A673 (cell line): ENCODE data around the gene SECTM1. TPM values are rescaled to one million over a fixed set of nuclear protein-coding genes. Genes with fewer than 3 reads are reported as not detected.

ENCODE experiments used
- BruUV-seq: library from RNA; stranded (reverse); fragments of 400-500 nt; replicated peaks from 2 replicates; lab custom pipeline; 2021; lab: Mats Ljungman, UMichigan
- CTCF ChIA-PET: fragments of 300-600 bp; sonication (Branson Sonifier 250); formaldehyde crosslinking; loops from one replicate; lab custom pipeline; 2022; ENCODE audit warnings: antibody characterized with exemption; lab: Charles Lee
- POLR2A ChIA-PET: fragments of 300-600 bp; sonication (Branson Sonifier 250); formaldehyde crosslinking; loops from one replicate; lab custom pipeline; 2022; ENCODE audit warnings: antibody characterized with exemption; ENCODE audit not compliant: low non-redundant PET; lab: Charles Lee
- DNase-seq: peaks from one replicate; pipeline ENCODE4 v3.0.0-alpha.2; 2015; ENCODE audit warnings: low spot score
- H3K27ac ChIP-seq: fragments of 200-600 bp; sonication (generic); 2 replicates; pipeline ENCODE4 v1.5.1; 2016; ENCODE audit warnings: mixed run types, low read depth, mild to moderate bottlenecking, mixed read lengths, antibody characterized with exemption, low read length; ENCODE audit not compliant: poor library complexity, severe bottlenecking
- H3K27me3 ChIP-seq: fragments of 200-600 bp; sonication (generic); replicated peaks from 2 replicates; pipeline ENCODE4 v1.6.1; 2017; ENCODE audit warnings: mixed run types, low read depth, mild to moderate bottlenecking, mixed read lengths, antibody characterized with exemption, low read length; ENCODE audit not compliant: insufficient read depth, poor library complexity
- H3K36me3 ChIP-seq: fragments of 200-600 bp; sonication (generic); 2 replicates; pipeline ENCODE4 v1.6.1; 2016; ENCODE audit warnings: mixed run types, mild to moderate bottlenecking, mixed read lengths, antibody characterized with exemption, low read length; ENCODE audit not compliant: insufficient read depth, poor library complexity, severe bottlenecking
- H3K4me1 ChIP-seq: fragments of 200-600 bp; sonication (generic); 2 replicates; pipeline ENCODE4 v1.6.1; 2017; ENCODE audit warnings: mixed run types, mild to moderate bottlenecking, mixed read lengths, antibody characterized with exemption, low read length; ENCODE audit not compliant: insufficient read depth, poor library complexity, severe bottlenecking
- H3K4me3 ChIP-seq: fragments of 200-600 bp; sonication (generic); 2 replicates; pipeline ENCODE4 v1.5.1; 2016; ENCODE audit warnings: low read depth, mixed run types, mild to moderate bottlenecking, mixed read lengths, low read length; ENCODE audit not compliant: poor library complexity, severe bottlenecking
- H3K9me3 ChIP-seq: fragments of 200-600 bp; sonication (generic); 2 replicates; pipeline ENCODE4 v1.6.1; 2016; ENCODE audit warnings: mixed run types, low read depth, mild to moderate bottlenecking, mixed read lengths, antibody characterized with exemption, low read length; ENCODE audit not compliant: poor library complexity, severe bottlenecking
- EZH2 ChIP-seq: fragments of 200-600 bp; sonication (generic); IDR thresholded peaks from 2 replicates; pipeline ENCODE4 v1.6.1; 2017; ENCODE audit warnings: borderline replicate concordance, low read depth, mild to moderate bottlenecking, mixed read lengths, antibody characterized with exemption, low read length; ENCODE audit not compliant: poor library complexity, severe bottlenecking
- intact Hi-C: fragments of 100-400 bp; cut with micrococcal nuclease; formaldehyde crosslinking; loops from one replicate; pipeline ENCODE4 v1.10.0; 2022; ENCODE audit not compliant: unreplicated experiment
- total RNA-seq: library from RNA; stranded (reverse); gene quantifications from 2 replicates; pipeline ENCODE4 v1.2.3, GENCODE V29; 2021
- TF ChIP-seq, protein P1 (sequence below): fragments of 300-800, 200-600 bp; sonication (generic); conservative IDR thresholded peaks from 2 replicates; pipeline ENCODE4 v1.5.1; 2017; ENCODE audit warnings: low read depth, mild to moderate bottlenecking, antibody characterized with exemption, low read length, moderate library complexity, mixed read lengths

SECTM1 gene
- total RNA-seq, 1 experiment from 2014 or later, result 1.4 TPM

- ChIA-PET CTCF (no interaction called here), POLR2A (no interaction called here)
- no TSS peak for BruUV-seq
- intact Hi-C loops, result no loop called here
- no peak overlapping the region for H3K4me3 ChIP-seq
- no peak for DNase-seq
- no peak for TF ChIP-seq EZH2
- TF ChIP-seq, protein P1, sequence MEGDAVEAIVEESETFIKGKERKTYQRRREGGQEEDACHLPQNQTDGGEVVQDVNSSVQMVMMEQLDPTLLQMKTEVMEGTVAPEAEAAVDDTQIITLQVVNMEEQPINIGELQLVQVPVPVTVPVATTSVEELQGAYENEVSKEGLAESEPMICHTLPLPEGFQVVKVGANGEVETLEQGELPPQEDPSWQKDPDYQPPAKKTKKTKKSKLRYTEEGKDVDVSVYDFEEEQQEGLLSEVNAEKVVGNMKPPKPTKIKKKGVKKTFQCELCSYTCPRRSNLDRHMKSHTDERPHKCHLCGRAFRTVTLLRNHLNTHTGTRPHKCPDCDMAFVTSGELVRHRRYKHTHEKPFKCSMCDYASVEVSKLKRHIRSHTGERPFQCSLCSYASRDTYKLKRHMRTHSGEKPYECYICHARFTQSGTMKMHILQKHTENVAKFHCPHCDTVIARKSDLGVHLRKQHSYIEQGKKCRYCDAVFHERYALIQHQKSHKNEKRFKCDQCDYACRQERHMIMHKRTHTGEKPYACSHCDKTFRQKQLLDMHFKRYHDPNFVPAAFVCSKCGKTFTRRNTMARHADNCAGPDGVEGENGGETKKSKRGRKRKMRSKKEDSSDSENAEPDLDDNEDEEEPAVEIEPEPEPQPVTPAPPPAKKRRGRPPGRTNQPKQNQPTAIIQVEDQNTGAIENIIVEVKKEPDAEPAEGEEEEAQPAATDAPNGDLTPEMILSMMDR, result no peak
- H3K9me3 ChIP-seq, result no peaks in the 10 kb centered on the region
- peaks cover 3% of the 10 kb centered on the region for H3K27me3 ChIP-seq
- H3K27ac ChIP-seq, result no peak overlapping the region
- H3K4me1 ChIP-seq, result peaks cover 15% of the 10 kb centered on the region
- H3K36me3 ChIP-seq, result no peaks in the 10 kb centered on the region
Measured at GRCh38 chr17:82376042-82376730, 42.6 kb upstream of the SECTM1 start.

DNA sequence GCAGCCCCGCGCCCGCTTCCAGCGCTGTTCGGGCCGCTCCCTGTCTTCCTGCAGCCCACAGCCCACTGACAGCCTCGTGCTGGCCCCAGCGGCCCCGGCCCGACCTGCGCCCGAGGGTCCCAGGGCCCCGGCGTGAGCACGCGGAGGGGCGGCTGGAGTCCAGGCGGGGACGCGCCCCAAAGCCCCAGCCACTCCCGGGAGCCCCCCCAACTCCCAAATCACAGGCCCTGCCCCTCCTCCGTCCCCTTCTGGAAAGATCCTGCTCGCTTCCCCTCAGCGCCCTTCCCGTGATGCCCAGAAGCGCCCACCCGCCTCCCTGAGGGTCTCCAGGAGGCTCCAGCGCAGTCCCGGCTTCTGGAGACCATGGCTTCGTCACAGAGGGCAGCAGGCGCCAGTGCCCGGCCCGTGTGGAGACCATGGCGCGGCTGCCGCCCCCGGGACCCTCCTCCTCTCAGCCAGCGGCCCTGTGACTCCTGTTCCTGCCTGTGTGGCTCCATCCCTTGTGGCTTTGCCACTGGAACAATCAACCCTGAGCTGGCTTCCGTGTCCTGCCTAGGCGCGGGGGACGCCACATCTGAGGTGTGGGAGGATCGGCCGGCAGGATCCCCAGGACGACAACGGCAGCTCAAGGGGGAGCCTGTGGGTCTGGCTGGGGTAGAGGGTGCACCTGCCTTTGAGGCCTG lies 41.9 kb upstream of the SECTM1 start:
- Histone ChIP-seq H3K36me3 (no peaks in the 10 kb centered on the region), H3K4me3 (no peak overlapping the region), H3K4me1 (peaks cover 15% of the 10 kb centered on the region), H3K9me3 (no peaks in the 10 kb centered on the region), H3K27me3 (peaks cover 4% of the 10 kb centered on the region), H3K27ac (no peak overlapping the region)
- intact Hi-C loops, result no loop called here
- ChIA-PET POLR2A (no interaction called here), CTCF (no interaction called here)
- TF ChIP-seq EZH2, result no peak
- TF ChIP-seq, protein P1, result no peak
- BruUV-seq, result no TSS peak
- DNase-seq, result no peak

DNA sequence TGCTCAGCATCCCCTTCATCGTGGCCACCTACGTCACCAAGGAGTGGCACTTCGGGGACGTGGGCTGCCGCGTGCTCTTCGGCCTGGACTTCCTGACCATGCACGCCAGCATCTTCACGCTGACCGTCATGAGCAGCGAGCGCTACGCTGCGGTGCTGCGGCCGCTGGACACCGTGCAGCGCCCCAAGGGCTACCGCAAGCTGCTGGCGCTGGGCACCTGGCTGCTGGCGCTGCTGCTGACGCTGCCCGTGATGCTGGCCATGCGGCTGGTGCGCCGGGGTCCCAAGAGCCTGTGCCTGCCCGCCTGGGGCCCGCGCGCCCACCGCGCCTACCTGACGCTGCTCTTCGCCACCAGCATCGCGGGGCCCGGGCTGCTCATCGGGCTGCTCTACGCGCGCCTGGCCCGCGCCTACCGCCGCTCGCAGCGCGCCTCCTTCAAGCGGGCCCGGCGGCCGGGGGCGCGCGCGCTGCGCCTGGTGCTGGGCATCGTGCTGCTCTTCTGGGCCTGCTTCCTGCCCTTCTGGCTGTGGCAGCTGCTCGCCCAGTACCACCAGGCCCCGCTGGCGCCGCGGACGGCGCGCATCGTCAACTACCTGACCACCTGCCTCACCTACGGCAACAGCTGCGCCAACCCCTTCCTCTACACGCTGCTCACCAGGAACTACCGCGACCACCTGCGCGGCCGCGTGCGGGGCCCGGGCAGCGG lies 41.2 kb upstream of the SECTM1 start:
- intact Hi-C loops, result no loop called here
- H3K9me3 ChIP-seq, result no peaks in the 10 kb centered on the region
- H3K27ac ChIP-seq, result no peak overlapping the region
- ChIA-PET CTCF (no interaction called here), POLR2A (no interaction called here)
- H3K36me3 ChIP-seq, result no peaks in the 10 kb centered on the region
- no peak overlapping the region for H3K4me3 ChIP-seq
- H3K4me1 ChIP-seq, result peaks cover 11% of the 10 kb centered on the region
- TF ChIP-seq, protein P1, result no peak
- no peak for TF ChIP-seq EZH2
- no TSS peak for BruUV-seq
- peaks cover 4% of the 10 kb centered on the region for H3K27me3 ChIP-seq
- DNase-seq, result no peak
